ENCODE data around the gene HDAC2. TPM values are rescaled to one million over a fixed set of nuclear protein-coding genes. Genes with fewer than 3 reads are reported as not detected.

Gene HDAC2
- total and polyA plus RNA-seq, 2 donors (not counting 3 experiments of a cell fraction or from before 2014, with no cell fraction given), result 121 to 142 TPM

GRCh38 chr6:113998811-113999210 is 27.9 kb upstream of the HDAC2 start:
- ChIA-PET POLR2A (interaction anchor here (0.6 kb wide), 1 partner anchor 45 kb away, joined by 11 read pairs; no protein-coding TSS in a partner anchor), CTCF (interaction anchor here (0.6 to 0.7 kb wide), 2 partner anchors 78 to 305 kb away, joined by 3 to 5 read pairs; no protein-coding TSS in a partner anchor)
- no peaks in the 10 kb centered on the region for H3K9me1 ChIP-seq (replicated peaks; ENCODE audit: control insufficient read depth, extremely low read depth, insufficient read depth, low read length)
- no peak for TF ChIP-seq JUN (IDR thresholded peaks at IDR 0.05; ENCODE audit: borderline replicate concordance, insufficient read depth, insufficient read length, low read depth)
- TF ChIP-seq POLR2A (IDR thresholded peaks at IDR 0.05; ENCODE audit: low read depth, low read length), result no peak
- no peak for TF ChIP-seq CTCF (IDR thresholded peaks at IDR 0.05; ENCODE audit: extremely low read depth in 1 of 2, insufficient read depth in 1 of 2, low read depth in 1 of 2, low read length in 2 of 2)
- no peak for TF ChIP-seq EZH2 (IDR thresholded peaks at IDR 0.05; ENCODE audit: borderline replicate concordance, low read depth, low read length, severe bottlenecking)
- no peak for TF ChIP-seq MAX (IDR thresholded peaks at IDR 0.05; ENCODE audit: insufficient read depth, insufficient read length)
- no peak for TF ChIP-seq FOS (IDR thresholded peaks at IDR 0.05; ENCODE audit: borderline replicate concordance, insufficient read depth, low read length)
- H3K9ac ChIP-seq (replicated peaks; ENCODE audit: extremely low read depth, insufficient read depth, low read length), result no peak overlapping the region
- no peaks in the 10 kb centered on the region for H3K27me3 ChIP-seq (ENCODE audit: control insufficient read depth in 2 of 2, insufficient read depth in 2 of 2, low read length in 2 of 2)
- no peaks in the 10 kb centered on the region for H3K79me2 ChIP-seq (ENCODE audit: control insufficient read depth, insufficient read depth, low read length)
- H3K36me3 ChIP-seq (ENCODE audit: control insufficient read depth in 2 of 2, extremely low read depth in 1 of 2, insufficient read depth in 2 of 2, low read length in 2 of 2), result no peaks in the 10 kb centered on the region
- no peak overlapping the region for H3K4me3 ChIP-seq (replicated peaks in 1 of 3; ENCODE audit: insufficient read depth in 1 of 3, low read depth in 1 of 3, low read length in 3 of 3)
- intact Hi-C loops (cut with micrococcal nuclease) (no loop called here), dilution Hi-C loops (cut with MboI; ENCODE audit: extremely low pct_ligation_motif_present, low sequenced_read_pairs) (no loop called here)
- no peak overlapping the region for H3K27ac ChIP-seq (ENCODE audit: insufficient read depth, low read depth, low read length)
- no peak for DNase-seq (ENCODE audit: low read depth, low spot score)
- no peaks in the 10 kb centered on the region for H3K9me3 ChIP-seq (replicated peaks; ENCODE audit: control insufficient read depth, insufficient read depth, low read length)
- H2AFZ ChIP-seq (ENCODE audit: low read depth, low read length), result no peak overlapping the region
- FAIRE-seq, result no peak
- no peaks in the 10 kb centered on the region for H4K20me1 ChIP-seq (replicated peaks; ENCODE audit: control insufficient read depth, extremely low read depth, insufficient read depth, low read length)
- no peak overlapping the region for H3K4me2 ChIP-seq (ENCODE audit: insufficient read depth, low read length)
- peaks cover 22% of the 10 kb centered on the region for H3K4me1 ChIP-seq (ENCODE audit: control insufficient read depth, extremely low read depth, insufficient read depth, low read length)
- BruUV-seq (replicated peaks), result no TSS peak

Measured in endothelial cell of umbilical vein (primary cell).